HG03342 (cell line): ENCODE measurements around the gene KNDC1.
"Not testable (repeated sequence)": the region's sequence is repeated elsewhere in the genome, so short reads cannot be mapped to it uniquely, and the experiment has no call there.

ENCODE experiments used
- ATAC-seq: cut with Tn5 transposase; IDR thresholded peaks from one replicate; pipeline ENCODE4 v1.9.1; 2021; ENCODE audit warnings: mild to moderate bottlenecking, moderate library complexity; ENCODE audit not compliant: unreplicated experiment

Gene KNDC1, protein sequence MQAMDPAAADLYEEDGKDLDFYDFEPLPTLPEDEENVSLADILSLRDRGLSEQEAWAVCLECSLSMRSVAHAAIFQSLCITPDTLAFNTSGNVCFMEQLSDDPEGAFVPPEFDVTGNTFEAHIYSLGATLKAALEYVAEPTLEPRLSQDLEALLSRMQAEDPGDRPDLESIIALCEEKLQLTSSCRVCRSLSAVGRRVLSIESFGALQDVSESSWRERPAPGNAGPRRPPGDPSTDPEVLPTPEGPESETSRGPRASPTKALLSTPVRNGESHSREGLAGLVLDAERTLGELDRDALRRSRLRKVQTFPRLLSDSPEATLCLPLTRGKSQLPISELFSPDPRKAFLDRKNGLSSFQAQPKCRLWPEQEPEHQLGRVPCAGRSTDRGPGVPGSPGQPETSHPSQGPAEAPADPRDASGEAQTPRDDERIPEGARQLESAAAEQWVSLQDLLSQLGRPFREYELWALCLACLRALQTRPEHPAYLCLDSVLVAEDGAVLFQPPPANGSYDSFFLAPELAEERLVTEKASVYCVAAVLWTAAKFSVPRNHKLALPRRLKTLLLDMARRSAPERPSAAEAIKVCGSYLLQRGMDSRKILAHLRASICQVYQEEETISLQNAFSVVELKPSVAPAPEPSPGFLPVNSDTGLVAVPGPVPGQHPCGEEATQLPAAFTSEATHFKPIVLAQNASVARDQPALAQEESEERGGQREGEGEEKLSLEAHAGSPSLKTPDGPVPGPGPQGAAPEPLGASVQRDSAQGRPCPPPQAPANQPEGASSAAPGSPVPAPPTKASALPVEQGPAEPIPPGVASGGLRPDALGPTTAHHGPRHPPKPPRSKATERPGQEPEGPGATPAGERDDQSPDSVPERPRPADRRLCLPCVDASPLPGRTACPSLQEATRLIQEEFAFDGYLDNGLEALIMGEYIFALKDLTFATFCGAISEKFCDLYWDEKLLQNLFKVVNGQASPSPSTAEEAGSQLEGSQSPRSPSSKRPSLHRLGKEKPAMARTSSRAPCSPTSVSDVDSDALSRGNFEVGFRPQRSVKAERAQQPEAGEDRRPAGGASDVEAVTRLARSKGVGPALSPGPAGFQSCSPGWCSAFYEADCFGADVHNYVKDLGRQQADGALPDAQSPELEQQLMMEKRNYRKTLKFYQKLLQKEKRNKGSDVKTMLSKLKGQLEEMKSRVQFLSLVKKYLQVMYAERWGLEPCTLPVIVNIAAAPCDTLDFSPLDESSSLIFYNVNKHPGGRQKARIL (N-terminal part only)

DNA sequence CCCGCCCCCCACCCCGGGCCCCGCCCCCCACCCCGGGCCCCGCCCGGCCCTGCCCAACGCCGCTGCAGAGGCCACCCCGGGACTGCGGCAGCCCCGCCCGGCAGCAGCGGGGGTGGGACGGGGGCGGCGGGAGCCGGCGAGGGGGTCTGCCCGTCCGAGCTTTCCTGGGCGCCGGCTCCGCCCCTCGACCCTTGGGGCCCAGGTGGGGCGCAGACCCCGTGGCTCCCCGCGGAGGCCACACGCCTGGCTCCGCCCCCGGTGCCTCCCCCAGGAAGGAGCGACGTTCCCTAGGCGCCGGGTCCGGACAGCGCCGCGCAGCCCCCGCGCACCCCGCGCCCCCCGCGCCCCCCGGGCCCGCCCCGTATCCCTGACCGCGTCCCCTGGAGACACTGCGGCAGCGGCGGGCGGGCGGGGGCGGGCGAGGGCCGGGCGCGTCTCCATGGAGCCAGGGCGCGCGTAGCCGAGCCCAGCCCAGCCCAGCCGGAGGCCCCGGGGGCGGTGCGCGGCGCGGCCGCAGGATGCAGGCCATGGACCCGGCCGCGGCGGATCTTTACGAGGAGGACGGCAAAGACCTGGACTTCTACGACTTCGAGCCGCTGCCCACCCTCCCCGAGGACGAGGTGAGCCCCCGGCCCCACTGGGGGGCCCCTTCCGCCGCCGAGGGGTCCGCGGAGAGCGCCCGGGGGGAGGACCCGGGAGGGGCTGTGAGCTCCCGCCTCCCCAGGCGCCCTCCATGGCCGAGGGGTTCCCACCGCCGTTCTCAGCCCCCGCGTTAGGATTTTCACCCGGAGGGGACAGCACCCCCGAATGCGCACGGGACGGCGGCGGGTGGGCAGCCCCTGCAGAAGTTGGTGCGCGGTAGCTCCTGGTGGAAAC, at the start of gene KNDC1:
Gene KNDC1, plus strand, starts transcription at position 270 of the 876 bp plus-strand sequence. Its CDS starts 249 bp downstream, at position 519.
- no peak for ATAC-seq

DNA sequence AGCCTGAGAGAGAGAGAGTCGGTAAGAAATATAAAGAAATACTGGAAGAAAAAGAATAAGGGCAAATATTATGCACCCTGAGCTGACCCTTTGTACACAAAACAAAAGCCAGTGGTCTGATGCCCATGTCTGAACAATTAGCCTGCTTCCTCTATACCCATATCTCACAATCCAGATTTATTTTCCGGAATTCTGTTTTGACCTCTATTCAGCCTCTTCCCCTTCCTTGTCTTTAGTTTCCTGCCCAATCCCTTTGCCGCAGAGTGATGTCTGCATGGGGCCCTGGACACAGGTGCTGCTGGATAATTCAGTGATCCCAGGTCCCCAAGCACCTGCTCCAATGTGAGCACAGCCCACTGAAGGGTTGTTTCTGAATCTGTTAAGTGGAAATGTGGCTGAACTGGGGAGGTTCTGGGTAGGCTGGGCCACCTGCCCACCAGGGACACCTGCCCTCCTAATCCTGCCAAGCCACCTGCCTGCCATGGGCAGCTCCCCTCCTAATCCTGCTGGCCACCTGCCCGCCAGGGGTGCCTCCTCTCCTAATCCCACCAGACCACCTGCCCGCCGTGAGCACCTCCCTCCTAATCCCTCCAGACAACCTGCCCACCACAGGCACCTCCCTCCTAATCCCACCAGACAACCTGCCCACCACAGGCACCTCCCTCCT, 49.3 kb upstream of the KNDC1 start:
- no peak for ATAC-seq

DNA sequence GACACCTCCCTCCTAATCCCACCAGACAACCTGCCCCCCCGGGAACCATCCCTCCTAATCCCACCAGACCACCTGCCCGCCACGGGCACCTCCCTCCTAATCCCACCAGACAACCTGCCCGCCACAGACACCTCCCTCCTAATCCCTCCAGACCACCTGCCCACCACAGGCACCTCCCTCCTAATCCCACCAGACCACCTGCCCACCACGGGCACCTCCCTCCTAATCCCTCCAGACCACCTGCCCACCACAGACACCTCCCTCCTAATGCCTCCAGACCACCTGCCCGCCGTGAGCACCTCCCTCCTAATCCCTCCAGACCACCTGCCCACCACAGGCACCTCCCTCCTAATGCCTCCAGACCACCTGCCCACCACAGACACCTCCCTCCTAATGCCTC, 48.4 kb upstream of the KNDC1 start:
- not testable (repeated sequence) for ATAC-seq

DNA sequence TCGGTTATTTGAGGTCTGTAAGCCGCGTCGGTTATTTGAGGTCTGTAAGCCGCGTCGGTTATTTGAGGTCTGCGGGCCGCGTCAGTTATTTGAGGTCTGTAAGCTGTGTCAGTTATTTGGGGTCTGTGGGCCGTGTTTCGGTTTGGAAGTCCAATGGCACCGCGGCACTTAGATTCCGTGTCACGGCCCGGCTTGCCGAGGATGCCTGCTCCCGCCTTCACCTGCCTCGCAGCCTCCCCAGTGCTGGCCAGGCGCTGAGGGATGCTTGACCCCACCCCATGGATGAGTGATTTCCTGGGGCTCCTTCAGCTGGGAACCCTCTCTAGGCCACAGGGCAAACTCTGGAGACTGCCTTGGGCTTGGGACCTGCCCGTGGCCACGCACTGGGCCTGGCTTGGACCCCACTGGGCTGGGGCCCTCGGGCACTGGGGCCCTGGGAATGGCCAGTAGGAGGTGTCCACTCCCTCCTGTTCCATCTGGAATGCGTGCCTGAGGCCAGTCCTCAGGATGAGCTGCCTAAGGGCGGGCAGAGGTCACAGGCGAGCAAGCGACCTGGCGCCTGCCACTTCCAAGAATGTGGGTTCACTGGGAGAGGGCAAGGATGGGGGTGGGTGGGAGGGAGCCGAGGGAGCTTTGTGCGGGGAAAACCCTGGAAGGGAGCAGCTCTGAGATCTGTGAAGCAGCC, 46.7 kb upstream of the KNDC1 start:
- ATAC-seq: no peak

DNA sequence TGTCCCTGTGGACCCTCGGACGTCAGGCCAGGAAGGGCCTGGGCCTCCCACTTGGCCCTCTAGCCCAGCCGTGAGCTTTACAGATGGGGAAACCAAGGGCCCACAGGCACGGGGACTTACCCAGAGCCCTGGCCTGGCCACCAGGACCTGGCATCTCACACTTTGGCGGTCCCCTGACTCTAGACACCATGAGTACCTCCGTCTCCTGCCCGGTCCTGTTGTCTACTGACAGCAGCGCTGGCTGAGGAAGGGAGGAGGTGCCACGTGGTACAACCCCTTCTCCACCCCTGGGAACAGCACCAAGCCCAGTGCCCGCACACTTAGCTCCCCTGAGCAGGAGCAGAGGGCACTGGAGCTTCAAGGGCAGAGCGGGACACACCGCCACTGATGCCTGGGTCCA, 46.2 kb upstream of the KNDC1 start:
- ATAC-seq: no peak

DNA sequence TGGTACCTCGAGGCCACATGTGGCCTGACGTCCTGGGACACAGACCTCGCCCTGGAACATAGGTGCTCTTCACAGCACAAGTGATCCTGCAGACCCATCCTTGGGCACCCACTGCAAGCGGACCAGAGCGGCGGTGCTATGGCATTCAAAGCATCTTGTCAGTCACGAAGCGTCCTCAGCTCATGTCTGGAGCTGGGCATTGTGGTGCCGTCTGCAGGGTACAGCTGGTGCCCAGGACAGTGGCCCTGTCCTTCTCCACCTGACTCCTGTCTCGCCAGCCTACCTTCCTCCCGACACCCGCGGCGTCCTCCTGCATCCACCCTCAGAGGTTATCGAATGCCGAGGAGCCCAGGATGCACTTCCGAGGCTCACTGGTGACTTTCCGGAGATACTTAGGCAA, 45.8 kb upstream of the KNDC1 start:
- no peak for ATAC-seq

DNA sequence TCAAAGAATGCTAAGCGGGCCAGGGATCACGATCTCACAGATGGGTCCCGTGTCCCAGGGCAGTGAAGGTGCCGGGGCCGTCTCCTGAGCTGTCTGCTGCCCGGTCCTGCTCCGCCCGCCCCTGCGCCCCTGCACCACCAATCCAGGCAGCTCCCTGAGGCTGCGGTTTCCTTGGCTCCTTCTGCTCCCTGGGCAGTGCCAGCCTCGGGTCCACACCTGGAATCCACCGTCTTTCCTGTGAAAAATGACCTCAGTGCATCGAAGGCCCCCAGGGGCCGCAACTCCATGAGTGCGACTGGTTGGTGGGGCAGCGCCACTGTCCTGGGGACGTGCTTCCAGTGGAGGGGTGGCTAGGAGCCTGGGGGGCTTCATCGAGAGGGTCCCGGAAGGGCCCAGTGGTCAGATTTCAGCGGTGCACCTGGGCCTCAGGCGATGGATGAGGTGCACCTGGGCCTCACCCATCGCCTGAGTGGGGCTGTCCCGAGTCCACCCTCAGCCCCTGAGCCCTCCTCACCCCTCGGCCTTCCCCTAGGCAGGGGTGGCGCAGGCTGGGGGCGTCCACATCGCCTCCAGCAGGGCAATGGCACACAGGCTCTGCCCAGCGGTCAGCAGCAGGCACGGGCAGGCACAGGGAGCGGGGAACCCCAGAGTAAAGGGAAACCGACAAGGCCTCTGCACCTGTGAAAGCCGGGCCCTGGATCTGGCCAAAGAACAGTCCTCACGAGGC, 45.1 kb upstream of the KNDC1 start:
- ATAC-seq: no peak

DNA sequence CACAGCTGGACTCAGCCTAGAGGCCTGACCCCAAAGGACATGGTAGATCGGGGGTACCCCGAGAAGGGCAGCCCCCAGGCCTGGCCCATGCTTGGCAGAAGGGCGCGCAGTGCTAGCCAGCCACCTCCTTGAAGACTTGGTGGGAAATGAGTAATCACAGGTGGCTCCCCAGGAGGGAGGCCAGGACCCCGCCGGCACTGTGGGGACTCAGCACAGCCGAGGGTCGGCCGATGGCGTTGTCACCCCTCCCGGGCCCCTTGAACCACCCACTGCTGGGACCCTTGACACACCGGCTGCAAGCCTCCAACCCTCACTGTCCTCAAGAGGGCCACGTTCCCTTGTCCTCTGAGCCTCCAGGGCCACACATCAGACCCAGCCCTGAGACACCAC, 44.6 kb upstream of the KNDC1 start:
- ATAC-seq: no peak

DNA sequence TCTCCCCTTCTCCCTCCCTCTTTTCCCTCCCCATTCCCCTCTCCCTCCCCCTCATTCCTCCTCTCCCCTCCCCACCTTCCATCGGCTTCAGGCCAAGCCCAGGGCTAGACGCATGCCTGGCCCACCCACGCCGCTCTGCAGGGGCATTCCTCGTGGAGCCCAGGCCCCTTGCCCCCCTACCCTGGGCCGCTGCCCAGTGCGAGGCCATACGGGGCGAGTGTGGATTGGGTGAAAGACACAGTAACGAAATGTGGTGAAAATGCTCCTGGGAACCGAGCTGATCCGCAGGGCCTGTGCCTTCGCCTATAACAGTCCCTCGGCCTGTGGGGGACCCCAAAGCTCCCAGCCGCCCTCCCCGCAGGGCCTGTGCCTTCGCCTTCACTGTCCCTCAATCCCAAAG, 44.0 kb upstream of the KNDC1 start:
- ATAC-seq: no peak

DNA sequence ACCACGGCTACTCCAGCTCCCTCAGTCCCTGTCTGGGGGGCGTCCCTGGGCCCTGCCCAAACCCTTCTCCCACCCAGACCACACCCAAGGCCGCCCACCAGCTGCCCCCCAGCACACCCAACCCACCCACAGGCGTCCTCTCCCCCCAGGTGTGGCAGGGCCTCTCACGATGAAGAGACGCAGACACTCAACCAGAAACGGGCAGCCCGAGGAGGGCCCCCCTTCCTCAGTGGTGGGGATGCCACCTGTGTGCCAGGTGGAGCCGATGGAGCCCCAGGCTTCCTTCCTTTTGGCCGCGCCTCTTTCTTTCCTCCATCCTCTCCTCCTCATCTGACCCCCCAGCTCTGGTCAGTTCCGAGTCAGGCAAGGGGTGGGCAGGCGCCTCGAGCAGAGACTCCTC, 43.6 kb upstream of the KNDC1 start:
- ATAC-seq: no peak

DNA sequence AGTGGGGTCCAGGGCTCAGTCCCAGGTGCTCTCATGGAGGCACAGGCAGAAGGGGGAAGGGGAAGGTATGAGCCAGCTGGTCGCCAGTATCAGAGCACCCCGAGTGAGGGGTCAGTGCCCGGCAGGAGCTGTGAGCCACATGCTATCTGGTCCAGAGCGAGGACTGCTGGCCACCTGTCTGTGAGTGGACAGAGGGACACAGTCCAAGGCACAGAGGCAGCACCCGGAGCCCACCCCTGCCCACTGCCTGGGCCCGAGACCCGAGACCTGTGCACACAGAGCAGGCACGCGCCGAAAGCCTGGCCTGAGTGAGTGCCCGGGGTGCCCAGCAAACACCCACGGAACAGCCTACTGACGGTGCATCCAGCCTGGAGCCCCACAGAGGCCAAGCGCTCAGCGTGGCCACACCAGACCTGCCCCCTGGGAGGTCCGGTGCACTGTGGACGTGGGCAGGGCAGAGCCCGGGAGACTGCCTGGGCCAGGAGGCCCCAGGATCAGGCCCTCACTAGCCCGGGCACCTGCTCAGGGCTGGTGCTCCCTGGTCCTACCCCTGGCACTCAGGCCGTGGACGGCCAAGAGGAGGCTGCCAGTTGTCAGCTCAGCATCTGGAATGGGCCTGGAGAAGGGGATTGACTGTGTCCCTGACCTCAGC, 42.9 kb upstream of the KNDC1 start:
- ATAC-seq: no peak

DNA sequence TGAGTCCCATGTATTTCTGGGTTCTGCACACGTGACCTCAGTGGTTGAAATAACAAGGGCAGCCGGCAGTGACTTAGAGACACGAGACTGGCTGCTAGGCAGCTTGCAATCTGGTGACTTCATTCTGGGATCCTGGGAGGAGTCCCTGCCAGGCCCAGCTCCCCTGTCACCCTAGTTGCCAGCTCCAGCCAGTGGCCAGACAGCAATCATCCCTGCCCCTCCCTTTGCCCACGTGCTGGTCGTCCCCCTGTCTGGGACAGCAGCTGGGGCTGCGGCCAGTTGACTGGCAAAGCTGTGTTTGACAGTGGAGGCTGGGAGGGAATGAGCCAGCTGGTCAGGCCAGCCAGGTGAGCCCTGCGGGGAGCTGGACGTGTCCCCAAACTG, 42.3 kb upstream of the KNDC1 start:
- ATAC-seq: no peak

DNA sequence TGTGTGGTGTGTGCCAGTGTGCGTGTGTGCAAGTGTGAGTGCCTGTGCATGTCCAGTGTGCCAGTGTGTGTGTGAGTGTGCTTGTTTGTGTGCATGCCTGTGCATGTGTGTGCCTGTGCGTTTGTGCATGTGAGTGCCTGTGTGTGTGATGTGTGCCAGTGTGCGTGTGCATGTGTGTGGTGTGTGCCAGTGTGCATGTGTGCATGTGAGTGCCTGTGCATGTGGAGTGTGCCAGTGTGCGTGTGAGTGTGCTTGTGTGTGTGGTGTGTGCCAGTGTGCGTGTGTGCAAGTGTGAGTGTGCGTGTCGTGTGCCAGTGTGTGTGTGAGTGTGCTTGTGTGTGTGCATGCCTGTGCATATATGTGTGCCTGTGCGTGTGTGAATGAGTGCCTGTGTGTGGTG, 38.5 kb upstream of the KNDC1 start:
- no peak for ATAC-seq

DNA sequence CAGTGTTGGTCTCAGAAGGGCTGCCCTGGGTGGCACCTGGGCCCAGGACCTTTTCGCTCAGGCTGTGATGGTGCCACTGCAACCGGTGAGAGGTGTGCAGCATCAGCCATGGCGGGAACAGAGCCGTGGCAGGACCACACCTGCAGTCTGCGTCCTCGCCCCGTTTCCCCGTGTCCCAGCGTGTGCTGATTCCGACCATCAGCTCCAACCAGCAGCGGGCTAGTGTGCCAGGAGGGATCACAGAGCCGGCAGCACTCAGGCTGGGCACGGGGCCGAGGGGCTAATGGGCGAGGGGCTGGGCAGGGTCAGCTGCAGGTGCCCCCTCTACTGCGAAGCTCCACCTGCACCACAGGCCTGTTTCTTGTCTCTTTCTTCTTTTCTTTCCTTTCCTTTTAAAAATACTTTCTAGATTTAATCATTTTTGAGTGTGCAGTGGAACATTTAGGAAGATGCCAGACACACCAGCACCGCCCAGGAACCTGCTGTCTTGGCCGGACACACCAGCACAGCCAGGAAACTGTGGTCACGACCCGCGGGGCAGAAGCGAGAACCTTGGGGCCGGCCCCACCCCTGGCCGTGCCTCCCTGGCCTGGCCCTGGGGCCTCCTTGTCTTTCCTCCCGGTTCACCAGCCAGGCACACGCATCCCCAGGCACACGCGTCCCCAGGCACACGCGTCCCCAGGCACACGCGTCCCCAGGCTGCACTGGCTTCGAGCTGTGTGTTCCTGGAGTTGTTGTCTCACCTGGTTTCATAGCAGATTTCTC, 37.7 kb upstream of the KNDC1 start:
- ATAC-seq: no peak

DNA sequence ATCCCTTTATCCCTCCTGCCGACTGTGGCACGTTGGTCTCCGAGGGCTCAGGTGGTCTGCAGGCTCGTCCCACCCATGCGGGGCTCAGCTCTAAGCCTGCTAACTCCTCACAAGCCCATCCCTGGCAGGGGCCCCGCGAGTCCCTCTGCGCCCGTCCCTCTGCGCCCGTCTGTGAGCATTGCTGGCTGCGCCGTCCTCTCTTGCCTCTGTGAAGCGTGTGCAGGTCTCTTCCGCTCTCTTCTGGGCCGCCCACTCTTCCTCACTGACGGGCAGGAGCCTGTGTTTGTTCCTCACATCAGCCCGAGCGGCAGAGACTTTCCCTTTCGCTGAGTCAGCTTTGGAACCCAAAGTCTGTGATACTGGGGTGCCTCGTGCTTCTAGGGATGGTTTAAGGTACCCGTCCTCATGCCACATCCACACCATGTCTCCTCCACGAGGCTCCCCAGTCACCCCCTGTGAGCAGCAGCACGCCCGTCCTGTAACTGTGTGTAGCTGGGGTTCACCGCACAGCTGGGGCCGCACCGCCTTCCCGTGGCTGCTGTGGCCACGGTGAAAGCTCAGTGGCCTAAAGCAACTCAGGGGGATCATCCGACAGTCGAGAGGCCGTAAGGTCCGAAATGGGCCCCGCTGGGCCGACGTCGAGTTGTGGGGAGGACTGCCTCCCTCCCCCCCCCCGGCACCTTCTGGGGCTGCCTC, 36.8 kb upstream of the KNDC1 start:
- no peak for ATAC-seq

DNA sequence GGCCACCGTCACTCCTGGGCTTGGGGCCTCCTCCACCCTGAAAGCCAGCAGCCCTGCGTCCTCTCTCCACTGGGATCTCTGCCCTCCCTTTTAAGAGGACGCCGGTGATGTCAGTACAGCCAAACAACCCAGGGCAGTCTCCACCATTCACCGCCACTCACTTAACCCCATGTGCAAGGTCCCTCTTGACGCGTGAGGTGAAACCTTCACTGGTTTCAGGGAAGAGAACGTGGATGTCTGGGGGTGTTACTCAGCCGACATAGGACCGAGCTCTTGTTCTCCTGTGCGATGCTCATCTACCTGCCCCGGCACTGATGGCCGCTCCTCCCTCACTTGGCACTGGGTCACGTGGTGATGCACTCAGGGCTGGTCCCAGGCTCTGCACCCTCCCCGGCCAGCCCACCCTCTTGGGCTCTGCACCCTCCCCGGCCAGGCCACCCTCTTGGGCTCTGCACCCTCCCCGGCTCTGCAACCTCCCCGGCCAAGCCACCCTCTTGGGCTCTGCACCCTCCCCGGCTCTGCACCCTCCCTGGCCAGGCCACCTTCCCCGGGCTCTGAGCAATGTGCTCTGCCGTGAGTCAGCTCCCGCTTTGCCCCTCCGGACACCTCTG, 36.2 kb upstream of the KNDC1 start:
- ATAC-seq: no peak
